HEK293 (cell line): ENCODE measurements around the gene KRTAP5-8.

ENCODE experiments used
- CTCF ChIA-PET: fragments of 350-600 bp; formaldehyde crosslinking; extraction: SDS; loops from one replicate; lab custom pipeline; 2021; ENCODE audit warnings: antibody characterized with exemption; lab: Yijun Ruan, JAX
- POLR2A ChIA-PET: fragments of 300-600 bp; formaldehyde crosslinking; extraction: SDS; loops from one replicate; lab custom pipeline; 2020; ENCODE audit warnings: antibody characterized with exemption, inconsistent platforms; lab: Yijun Ruan, JAX
- H3K27ac ChIP-seq: fragments of 200-500 bp; sonication (Bioruptor generic); 2 replicates; pipeline ENCODE4 v1.5.1; 2014; ENCODE audit warnings: low read depth, low read length, control low read depth, inconsistent platforms; ENCODE audit errors: extremely low read depth
- H3K36me3 ChIP-seq, 2 experiments: fragments of 200-500 bp in 1 of 2; sonication (Bioruptor generic) in 1 of 2; 1 replicate in 1 of 2; 2 replicates in 1 of 2; pipeline ENCODE4 v1.5.1; 2014 to 2017; ENCODE audit warnings: inconsistent platforms in 2 of 2, low read length in 2 of 2; ENCODE audit not compliant: control insufficient read depth in 2 of 2, insufficient read depth in 1 of 2
- H3K4me1 ChIP-seq: fragments of 200-500 bp; sonication (Bioruptor generic); 2 replicates; pipeline ENCODE4 v1.5.1; 2014; ENCODE audit warnings: mild to moderate bottlenecking, low read length, inconsistent platforms; ENCODE audit not compliant: control insufficient read depth, insufficient read depth
- H3K4me3 ChIP-seq: 2 replicates; pipeline ENCODE4 v1.5.1; 2011; ENCODE audit warnings: low read depth, mild to moderate bottlenecking, control low read depth, low read length, moderate library complexity
- H3K9me3 ChIP-seq: fragments of 200-500 bp; sonication (Bioruptor generic); 2 replicates; pipeline ENCODE4 v1.5.1; 2014; ENCODE audit warnings: low read depth, low read length, inconsistent platforms; ENCODE audit not compliant: control insufficient read depth, insufficient read depth
- KLF8 ChIP-seq: fragments of 450-650 bp; formaldehyde crosslinking; IDR thresholded peaks from 2 replicates; pipeline ENCODE4 v1.5.1; 2016; ENCODE audit warnings: missing biosample characterization, missing genetic modification characterization
- KLF9 ChIP-seq: fragments of 450-650 bp; formaldehyde crosslinking; IDR thresholded peaks from 2 replicates; pipeline ENCODE4 v1.5.1; 2016; ENCODE audit warnings: missing biosample characterization, missing genetic modification characterization, low read depth
- MEIS1 ChIP-seq: sonication (generic); formaldehyde crosslinking; IDR thresholded peaks from 2 replicates; pipeline ENCODE4 v1.8.1; 2022; ENCODE audit warnings: missing genetic modification reagents, mild to moderate bottlenecking, borderline replicate concordance
- RBAK ChIP-seq: fragments of 450-650 bp; formaldehyde crosslinking; IDR thresholded peaks from 2 replicates; pipeline ENCODE4 v1.5.1; 2016; ENCODE audit warnings: missing biosample characterization, missing genetic modification characterization
- SCRT2 ChIP-seq: fragments of 450-650 bp; formaldehyde crosslinking; IDR thresholded peaks from 2 replicates; pipeline ENCODE4 v1.5.1; 2016; ENCODE audit warnings: missing biosample characterization, missing genetic modification characterization
- ZIC2 ChIP-seq: fragments of 450-650 bp; formaldehyde crosslinking; IDR thresholded peaks from 2 replicates; pipeline ENCODE4 v1.5.1; 2016; ENCODE audit warnings: missing biosample characterization, missing genetic modification characterization
- ZNF16 ChIP-seq: fragments of 450-650 bp; formaldehyde crosslinking; IDR thresholded peaks from 2 replicates; pipeline ENCODE4 v1.5.1; 2016; ENCODE audit warnings: low read depth, missing biosample characterization, missing genetic modification characterization
- ZNF324 ChIP-seq: fragments of 450-650 bp; formaldehyde crosslinking; IDR thresholded peaks from 2 replicates; pipeline ENCODE4 v1.5.1; 2016; ENCODE audit warnings: missing biosample characterization, missing genetic modification characterization
- ZNF37A ChIP-seq: fragments of 450-650 bp; IDR thresholded peaks from 2 replicates; pipeline ENCODE4 v1.5.1; 2018; ENCODE audit warnings: missing biosample characterization, missing genetic modification characterization
- ZNF391 ChIP-seq: fragments of 450-650 bp; formaldehyde crosslinking; IDR thresholded peaks from 2 replicates; pipeline ENCODE4 v1.5.1; 2016; ENCODE audit warnings: low read depth, missing biosample characterization, missing genetic modification characterization, borderline replicate concordance
- ZNF426 ChIP-seq: fragments of 450-650 bp; formaldehyde crosslinking; IDR thresholded peaks from 2 replicates; pipeline ENCODE4 v1.5.1; 2017; ENCODE audit warnings: missing biosample characterization, missing genetic modification characterization, mild to moderate bottlenecking, inconsistent platforms, moderate library complexity
- ZNF449 ChIP-seq: fragments of 450-650 bp; formaldehyde crosslinking; IDR thresholded peaks from 2 replicates; pipeline ENCODE4 v1.5.1; 2017; ENCODE audit warnings: missing biosample characterization, mild to moderate bottlenecking, missing genetic modification characterization, moderate library complexity
- ZNF623 ChIP-seq: fragments of 450-650 bp; formaldehyde crosslinking; IDR thresholded peaks from 2 replicates; pipeline ENCODE4 v1.5.1; 2016; ENCODE audit warnings: missing biosample characterization, missing genetic modification characterization
- ZNF624 ChIP-seq: fragments of 450-650 bp; formaldehyde crosslinking; IDR thresholded peaks from 2 replicates; pipeline ENCODE4 v1.5.1; 2017; ENCODE audit warnings: missing biosample characterization, missing genetic modification characterization
- ZNF645 ChIP-seq: fragments of 450-650 bp; formaldehyde crosslinking; IDR thresholded peaks from 2 replicates; pipeline ENCODE4; 2016; ENCODE audit warnings: missing biosample characterization, missing genetic modification characterization
- ZNF701 ChIP-seq: fragments of 450-650 bp; formaldehyde crosslinking; IDR thresholded peaks from 2 replicates; pipeline ENCODE4 v1.5.1; 2016; ENCODE audit warnings: missing biosample characterization, missing genetic modification characterization
- ZSCAN4 ChIP-seq: fragments of 450-650 bp; formaldehyde crosslinking; IDR thresholded peaks from 2 replicates; pipeline ENCODE4 v1.5.1; 2017; ENCODE audit warnings: missing biosample characterization, missing genetic modification characterization
- TF ChIP-seq, protein P1 (sequence below): fragments of 450-650 bp; formaldehyde crosslinking; IDR thresholded peaks from 2 replicates; pipeline ENCODE4 v1.5.1; 2016; ENCODE audit warnings: missing biosample characterization, missing genetic modification characterization
- TF ChIP-seq, protein P2 (sequence below): fragments of 450-650 bp; formaldehyde crosslinking; IDR thresholded peaks from 2 replicates; pipeline ENCODE4 v1.5.1; 2017; ENCODE audit warnings: missing biosample characterization, missing genetic modification characterization
- TF ChIP-seq, protein P3 (sequence below): fragments of 450-650 bp; formaldehyde crosslinking; IDR thresholded peaks from 2 replicates; pipeline ENCODE4 v1.5.1; 2016; ENCODE audit warnings: missing biosample characterization, missing genetic modification characterization

KRTAP5-8 gene

DNA sequence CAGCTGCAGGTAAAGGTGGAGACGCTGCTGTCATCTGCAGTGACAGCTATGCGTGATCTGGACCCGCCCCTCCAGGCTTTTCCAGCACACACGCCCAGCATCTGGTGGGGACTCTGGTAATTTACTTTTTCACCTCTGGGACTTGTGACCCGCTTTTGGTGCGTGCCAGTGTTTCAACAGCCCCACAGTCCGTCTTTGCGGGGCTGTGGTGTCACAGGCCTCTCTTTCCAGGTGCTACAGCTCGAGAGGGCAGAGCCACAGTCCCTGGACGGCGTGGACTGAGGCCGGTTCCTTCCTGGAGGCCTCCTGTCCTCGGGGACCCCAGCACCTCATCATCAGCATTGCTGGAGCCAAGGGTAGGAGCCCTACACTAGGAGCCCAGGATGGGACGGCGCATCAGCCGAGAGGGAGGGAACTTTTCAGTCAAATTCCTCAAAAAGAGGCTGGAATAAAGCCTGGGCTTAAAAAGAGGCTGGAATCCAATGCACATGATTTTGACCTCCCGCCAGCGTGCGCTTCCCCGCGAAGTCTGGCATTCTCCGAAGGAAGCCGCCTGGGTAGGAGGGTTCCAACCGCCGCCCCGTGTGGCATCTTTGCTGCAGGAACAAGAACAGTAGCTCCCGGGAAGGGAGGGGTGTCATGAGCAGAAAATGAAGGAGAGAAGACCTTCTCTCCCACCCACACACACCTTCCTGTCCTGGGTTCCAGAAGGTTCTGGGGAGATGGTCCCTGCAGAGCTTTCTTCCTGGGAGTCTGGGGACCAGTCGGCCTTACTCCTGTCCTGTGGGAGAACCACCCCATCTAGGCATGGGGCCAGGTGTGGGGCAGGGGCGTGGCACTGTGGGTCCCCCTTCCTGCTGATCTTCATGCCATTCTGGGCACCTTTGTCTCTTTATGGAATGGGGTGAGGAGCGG, 36.5 kb upstream of the KRTAP5-8 start (continued):
- TF ChIP-seq, protein P1, sequence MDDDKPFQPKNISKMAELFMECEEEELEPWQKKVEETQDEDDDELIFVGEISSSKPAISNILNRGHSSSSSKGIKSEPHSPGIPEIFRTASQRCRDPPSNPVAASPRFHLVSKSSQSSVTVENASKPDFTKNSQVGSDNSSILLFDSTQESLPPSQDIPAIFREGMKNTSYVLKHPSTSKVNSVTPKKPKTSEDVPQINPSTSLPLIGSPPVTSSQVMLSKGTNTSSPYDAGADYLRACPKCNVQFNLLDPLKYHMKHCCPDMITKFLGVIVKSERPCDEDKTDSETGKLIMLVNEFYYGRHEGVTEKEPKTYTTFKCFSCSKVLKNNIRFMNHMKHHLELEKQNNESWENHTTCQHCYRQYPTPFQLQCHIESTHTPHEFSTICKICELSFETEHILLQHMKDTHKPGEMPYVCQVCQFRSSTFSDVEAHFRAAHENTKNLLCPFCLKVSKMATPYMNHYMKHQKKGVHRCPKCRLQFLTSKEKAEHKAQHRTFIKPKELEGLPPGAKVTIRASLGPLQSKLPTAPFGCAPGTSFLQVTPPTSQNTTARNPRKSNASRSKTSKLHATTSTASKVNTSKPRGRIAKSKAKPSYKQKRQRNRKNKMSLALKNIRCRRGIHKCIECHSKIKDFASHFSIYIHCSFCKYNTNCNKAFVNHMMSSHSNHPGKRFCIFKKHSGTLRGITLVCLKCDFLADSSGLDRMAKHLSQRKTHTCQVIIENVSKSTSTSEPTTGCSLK (tag by site-specific recombination), result no peak
- TF ChIP-seq ZNF324 (tag by site-specific recombination), result no peak
- TF ChIP-seq, all 188 proteins: peak for 0

GRCh38 chr11:71502026-71502425, 35.8 kb upstream of the KRTAP5-8 start:
- H3K36me3 ChIP-seq, result peaks cover 0 to 49% of the 10 kb centered on the region in 2 experiments; a peak in 1 of 3 replicates
- ChIA-PET CTCF (no interaction called here), POLR2A (no interaction called here)
- no peak overlapping the region for H3K4me3 ChIP-seq
- H3K9me3 ChIP-seq, result no peaks in the 10 kb centered on the region
- H3K27ac ChIP-seq, result no peak overlapping the region
- no peaks in the 10 kb centered on the region for H3K4me1 ChIP-seq
- TF ChIP-seq ZNF701 (no peak), SCRT2 (tag by site-specific recombination) (no peak), KLF9 (tag by site-specific recombination) (no peak), ZNF37A (tag by site-specific recombination) (no peak), ZNF449 (tag by site-specific recombination) (no peak), ZSCAN4 (no peak), ZNF16 (no peak)
- TF ChIP-seq, protein P2, sequence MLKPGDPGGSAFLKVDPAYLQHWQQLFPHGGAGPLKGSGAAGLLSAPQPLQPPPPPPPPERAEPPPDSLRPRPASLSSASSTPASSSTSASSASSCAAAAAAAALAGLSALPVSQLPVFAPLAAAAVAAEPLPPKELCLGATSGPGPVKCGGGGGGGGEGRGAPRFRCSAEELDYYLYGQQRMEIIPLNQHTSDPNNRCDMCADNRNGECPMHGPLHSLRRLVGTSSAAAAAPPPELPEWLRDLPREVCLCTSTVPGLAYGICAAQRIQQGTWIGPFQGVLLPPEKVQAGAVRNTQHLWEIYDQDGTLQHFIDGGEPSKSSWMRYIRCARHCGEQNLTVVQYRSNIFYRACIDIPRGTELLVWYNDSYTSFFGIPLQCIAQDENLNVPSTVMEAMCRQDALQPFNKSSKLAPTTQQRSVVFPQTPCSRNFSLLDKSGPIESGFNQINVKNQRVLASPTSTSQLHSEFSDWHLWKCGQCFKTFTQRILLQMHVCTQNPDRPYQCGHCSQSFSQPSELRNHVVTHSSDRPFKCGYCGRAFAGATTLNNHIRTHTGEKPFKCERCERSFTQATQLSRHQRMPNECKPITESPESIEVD (tag by site-specific recombination), result no peak

GRCh38 chr11:71502871-71503435, 34.9 kb upstream of the KRTAP5-8 start:
- H3K4me1 ChIP-seq, result no peaks in the 10 kb centered on the region
- no peak overlapping the region for H3K27ac ChIP-seq
- H3K36me3 ChIP-seq, result peaks cover 0 to 40% of the 10 kb centered on the region in 2 experiments; a peak in 1 of 3 replicates
- ChIA-PET CTCF (no interaction called here), POLR2A (no interaction called here)
- H3K9me3 ChIP-seq, result no peaks in the 10 kb centered on the region
- H3K4me3 ChIP-seq, result no peak overlapping the region
- TF ChIP-seq RBAK (no peak), ZNF426 (tag by site-specific recombination) (no peak), ZNF645 (tag by site-specific recombination) (no peak), MEIS1 (CRISPR knock-in tag) (no peak), ZIC2 (tag by site-specific recombination) (no peak), KLF8 (no peak), ZNF624 (tag by site-specific recombination) (no peak), ZNF391 (tag by site-specific recombination) (no peak), ZNF623 (no peak)
- TF ChIP-seq, protein P3, sequence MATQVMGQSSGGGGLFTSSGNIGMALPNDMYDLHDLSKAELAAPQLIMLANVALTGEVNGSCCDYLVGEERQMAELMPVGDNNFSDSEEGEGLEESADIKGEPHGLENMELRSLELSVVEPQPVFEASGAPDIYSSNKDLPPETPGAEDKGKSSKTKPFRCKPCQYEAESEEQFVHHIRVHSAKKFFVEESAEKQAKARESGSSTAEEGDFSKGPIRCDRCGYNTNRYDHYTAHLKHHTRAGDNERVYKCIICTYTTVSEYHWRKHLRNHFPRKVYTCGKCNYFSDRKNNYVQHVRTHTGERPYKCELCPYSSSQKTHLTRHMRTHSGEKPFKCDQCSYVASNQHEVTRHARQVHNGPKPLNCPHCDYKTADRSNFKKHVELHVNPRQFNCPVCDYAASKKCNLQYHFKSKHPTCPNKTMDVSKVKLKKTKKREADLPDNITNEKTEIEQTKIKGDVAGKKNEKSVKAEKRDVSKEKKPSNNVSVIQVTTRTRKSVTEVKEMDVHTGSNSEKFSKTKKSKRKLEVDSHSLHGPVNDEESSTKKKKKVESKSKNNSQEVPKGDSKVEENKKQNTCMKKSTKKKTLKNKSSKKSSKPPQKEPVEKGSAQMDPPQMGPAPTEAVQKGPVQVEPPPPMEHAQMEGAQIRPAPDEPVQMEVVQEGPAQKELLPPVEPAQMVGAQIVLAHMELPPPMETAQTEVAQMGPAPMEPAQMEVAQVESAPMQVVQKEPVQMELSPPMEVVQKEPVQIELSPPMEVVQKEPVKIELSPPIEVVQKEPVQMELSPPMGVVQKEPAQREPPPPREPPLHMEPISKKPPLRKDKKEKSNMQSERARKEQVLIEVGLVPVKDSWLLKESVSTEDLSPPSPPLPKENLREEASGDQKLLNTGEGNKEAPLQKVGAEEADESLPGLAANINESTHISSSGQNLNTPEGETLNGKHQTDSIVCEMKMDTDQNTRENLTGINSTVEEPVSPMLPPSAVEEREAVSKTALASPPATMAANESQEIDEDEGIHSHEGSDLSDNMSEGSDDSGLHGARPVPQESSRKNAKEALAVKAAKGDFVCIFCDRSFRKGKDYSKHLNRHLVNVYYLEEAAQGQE (tag by site-specific recombination), result no peak
